Stimulated activated CD8-positive, alpha-beta memory T cell treated with anti-CD3 and anti-CD28 coated beads, Interleukin-15, amount 100 ng/mL, for 24 hours (primary cell): ENCODE data around the gene ZNF593.

Experiments used
- DNase-seq: peaks from one replicate; pipeline ENCODE4 v3.0.0-alpha.2; 2020; ENCODE audit warnings: low read depth

The ZNF593 gene

DNA sequence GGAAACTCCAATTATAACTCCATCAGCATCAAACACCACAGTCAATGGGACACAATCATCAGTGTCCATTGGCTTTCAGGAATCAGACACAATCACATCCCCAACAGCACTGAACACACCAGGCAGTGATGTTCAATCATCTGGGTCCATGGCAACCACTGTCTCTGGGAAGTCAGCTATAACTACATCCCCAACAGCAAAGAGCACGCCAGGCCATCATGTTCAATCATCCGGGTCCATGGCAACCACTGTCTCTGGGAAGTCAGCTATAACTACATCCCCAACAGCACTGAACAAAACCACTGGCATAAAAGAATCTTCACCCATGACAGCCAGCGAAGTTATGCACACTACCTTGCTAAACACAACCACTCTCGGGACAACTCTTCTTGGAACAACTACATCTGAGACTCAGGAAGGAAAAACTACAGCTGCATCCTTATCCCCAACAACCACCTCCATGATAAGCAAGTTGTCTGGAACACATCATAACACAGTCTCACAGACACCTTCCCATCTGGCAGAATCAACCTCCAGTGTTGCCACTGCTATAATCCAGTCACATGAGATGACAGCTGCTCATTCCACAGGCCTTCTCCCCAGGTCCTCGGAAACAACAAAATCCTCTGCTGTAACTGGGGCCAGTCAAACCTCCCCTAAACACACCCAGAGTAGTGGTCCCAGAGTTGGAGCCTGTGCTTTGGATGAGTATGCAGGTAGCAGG, 40.6 kb downstream of the ZNF593 start:
- DNase-seq: no peak

DNA sequence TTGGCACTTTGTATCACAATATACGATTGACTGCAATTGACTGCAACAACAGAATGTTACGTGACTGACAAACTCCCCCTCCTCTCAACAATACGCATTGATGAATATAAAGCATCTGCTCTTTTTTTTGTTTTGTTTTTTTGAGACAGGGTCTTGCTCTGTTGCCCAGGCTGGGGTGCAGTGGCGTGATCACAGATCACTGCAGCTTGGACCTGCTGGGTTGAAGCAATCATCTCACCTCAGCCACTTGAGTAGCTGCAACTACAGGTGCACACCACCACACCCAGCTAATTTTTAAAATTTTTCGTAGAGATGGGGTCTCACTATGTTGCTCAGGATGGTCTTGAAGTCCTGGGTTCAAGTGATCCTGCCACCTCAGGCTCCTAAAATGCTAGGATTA, 43.0 kb downstream of the ZNF593 start:
- DNase-seq: no peak

- no peak for DNase-seq
These were observed 43.7 kb downstream of the ZNF593 start for GRCh38 chr1:26213335-26213905.

DNA sequence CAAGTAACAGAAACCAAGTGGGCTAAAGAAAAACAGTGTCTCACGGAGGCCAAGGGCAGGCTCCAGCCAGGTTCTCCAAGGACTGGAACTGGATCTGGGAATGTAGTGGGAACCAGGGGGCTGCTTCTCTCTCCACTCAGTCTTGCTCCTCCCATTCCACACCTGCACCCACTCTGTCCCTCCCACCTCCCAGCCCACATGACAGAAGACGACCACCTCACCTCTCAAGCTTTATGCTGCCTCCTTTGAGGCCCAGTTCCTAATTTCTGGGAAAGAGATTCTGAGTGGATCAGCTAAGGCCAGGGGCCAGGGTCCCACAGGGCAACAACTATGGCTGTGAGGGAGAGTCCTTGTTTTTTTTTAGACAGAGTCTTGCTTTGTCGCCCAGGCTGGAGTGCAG, 45.5 kb downstream of the ZNF593 start:
- DNase-seq: no peak

- no peak for DNase-seq
These were observed 49.3 kb downstream of the ZNF593 start for GRCh38 chr1:26218906-26219494.
